ENCODE results near the gene RBX1. TPM values are rescaled to one million over a fixed set of nuclear protein-coding genes. Genes with fewer than 3 reads are reported as not detected.
"Not testable (repeated sequence)": the region's sequence is repeated elsewhere in the genome, so short reads cannot be mapped to it uniquely, and the experiment has no call there.

The RBX1 gene
- 10 to 100 TPM; 69.2 to 77.3 (median 73.0) TPM for total RNA-seq (2021; fragmentation: NEBNext Ultra II Directional; extraction: Animal tissue kit (Norgen Biotek cat#: 25700))
- long read RNA-seq, transcript RBX1-201 (5 exons, 1,188 nt) = major isoform, 177 of 202 reads
- long read RNA-seq, partial matches to known transcripts = 1 of 202 reads
- long read RNA-seq, other reads (novel, unspliced or antisense) = 24 of 202 reads

DNA sequence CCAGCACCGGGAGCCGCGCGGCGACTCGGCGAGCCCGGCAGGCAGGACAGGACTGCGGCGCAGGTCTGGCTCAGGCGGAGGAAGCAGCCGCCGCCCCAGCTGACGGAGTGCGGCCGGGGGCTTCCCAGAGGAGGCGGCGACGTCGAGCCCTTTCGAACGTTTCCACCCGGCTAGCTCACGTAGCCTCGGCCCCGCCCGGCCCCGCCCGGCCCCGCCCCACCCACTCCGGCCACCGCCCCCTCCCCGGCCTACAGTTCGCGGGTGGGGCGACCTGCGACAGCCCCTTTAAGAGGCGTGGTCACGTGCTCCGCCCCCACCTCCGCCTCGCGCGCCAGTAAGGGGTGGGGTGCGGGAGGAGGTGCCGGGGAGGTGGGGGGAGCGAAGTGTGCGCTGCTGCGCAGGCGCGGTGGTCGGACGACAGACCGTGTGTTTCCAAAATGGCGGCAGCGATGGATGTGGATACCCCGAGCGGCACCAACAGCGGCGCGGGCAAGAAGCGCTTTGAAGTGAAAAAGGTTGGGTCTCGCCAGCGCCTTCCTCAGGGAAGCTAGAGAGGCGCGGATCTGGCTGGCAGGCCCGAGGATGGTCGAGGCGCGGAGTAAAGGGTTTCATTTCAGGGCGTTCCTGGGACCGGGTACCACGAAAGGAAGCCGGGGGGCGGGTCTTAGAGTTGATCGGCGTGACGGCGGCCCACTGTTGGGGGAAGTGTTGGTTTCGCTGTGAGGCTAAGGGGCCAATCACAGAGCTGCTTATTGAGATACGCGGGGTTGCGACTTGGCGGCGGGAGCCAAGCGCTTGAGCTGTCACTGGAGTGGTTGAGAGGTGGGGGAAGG lies at the start of gene RBX1:
Gene RBX1 (plus strand): TSS at position 417 of the 833 bp plus-strand sequence. CDS start 21 bp downstream, at position 438.
- peak; percentile 98 for DNase-seq
- peaks cover 5% of the 10 kb centered on the region; the same call in 1 of the 2 replicates for H3K27me3 Mint-ChIP-seq (ENCODE audit: insufficient read depth)

GRCh38 chr22:40904101-40904500 lies 47.1 kb upstream of the RBX1 start:
- no peak overlapping the region for H3K27ac Mint-ChIP-seq
- no peak for DNase-seq
- H3K4me3 Mint-ChIP-seq = no peak overlapping the region
- TF ChIP-seq CTCF (IDR thresholded peaks at IDR 0.05) = no peak
- no peaks in the 10 kb centered on the region for H3K27me3 Mint-ChIP-seq (ENCODE audit: insufficient read depth)
- H3K4me1 Mint-ChIP-seq (ENCODE audit: low read depth) = peaks cover 4% of the 10 kb centered on the region
- H3K36me3 Mint-ChIP-seq (ENCODE audit: low read depth) = peaks cover 9% of the 10 kb centered on the region
- no peaks in the 10 kb centered on the region for H3K9me3 Mint-ChIP-seq

More for the DNA sequence above, at the start of gene RBX1:
- peak within 1 kb of the TSS; percentile 100 for H3K4me3 Mint-ChIP-seq
- no peak for TF ChIP-seq CTCF (IDR thresholded peaks at IDR 0.05)
- H3K36me3 Mint-ChIP-seq (ENCODE audit: low read depth) = peaks cover 14% of the 10 kb centered on the region
- H3K9me3 Mint-ChIP-seq = no peaks in the 10 kb centered on the region
- peaks cover 38% of the 10 kb centered on the region for H3K4me1 Mint-ChIP-seq (ENCODE audit: low read depth)
- peak within 1 kb of the TSS; percentile 99 for H3K27ac Mint-ChIP-seq

GRCh38 chr22:40908895-40909294 lies 42.3 kb upstream of the RBX1 start:
- Mint-ChIP-seq H3K4me1 (ENCODE audit: low read depth) (peaks cover 15% of the 10 kb centered on the region), H3K36me3 (ENCODE audit: low read depth) (peaks cover 7% of the 10 kb centered on the region), H3K27me3 (ENCODE audit: insufficient read depth) (no peaks in the 10 kb centered on the region; the same call in 1 of the 2 replicates), H3K27ac (no peak overlapping the region), H3K4me3 (no peak overlapping the region), H3K9me3 (no peaks in the 10 kb centered on the region)
- no peak for DNase-seq
- no peak for TF ChIP-seq CTCF (IDR thresholded peaks at IDR 0.05)

- TF ChIP-seq CTCF (IDR thresholded peaks at IDR 0.05) = no peak
- Mint-ChIP-seq H3K9me3 (no peaks in the 10 kb centered on the region), H3K36me3 (ENCODE audit: low read depth) (peaks cover 4% of the 10 kb centered on the region), H3K27me3 (ENCODE audit: insufficient read depth) (no peaks in the 10 kb centered on the region; the same call in 1 of the 2 replicates), H3K4me1 (ENCODE audit: low read depth) (peaks cover 15% of the 10 kb centered on the region), H3K27ac (peak overlapping the region; percentile 61), H3K4me3 (no peak overlapping the region)
- peak; percentile 16 for DNase-seq
These were observed 39.4 kb upstream of the RBX1 start for GRCh38 chr22:40911772-40912171.

- H3K4me1 Mint-ChIP-seq (ENCODE audit: low read depth) = peaks cover 15% of the 10 kb centered on the region
- not testable (repeated sequence) for H3K27ac Mint-ChIP-seq; H3K36me3 Mint-ChIP-seq (ENCODE audit: low read depth); DNase-seq; H3K9me3 Mint-ChIP-seq; H3K4me3 Mint-ChIP-seq; H3K27me3 Mint-ChIP-seq (ENCODE audit: insufficient read depth)
These were observed 38.2 kb upstream of the RBX1 start for GRCh38 chr22:40912987-40913386.

GRCh38 chr22:40919446-40919845 lies 31.7 kb upstream of the RBX1 start:
- peaks cover 14% of the 10 kb centered on the region for H3K36me3 Mint-ChIP-seq (ENCODE audit: low read depth)
- H3K9me3 Mint-ChIP-seq = no peaks in the 10 kb centered on the region
- peaks cover 2% of the 10 kb centered on the region; the same call in 1 of the 2 replicates for H3K27me3 Mint-ChIP-seq (ENCODE audit: insufficient read depth)
- H3K4me3 Mint-ChIP-seq = no peak overlapping the region
- no peak for DNase-seq
- no peak overlapping the region for H3K27ac Mint-ChIP-seq
- H3K4me1 Mint-ChIP-seq (ENCODE audit: low read depth) = peaks cover 4% of the 10 kb centered on the region; the same call in 1 of the 2 replicates
- no peak for TF ChIP-seq CTCF (IDR thresholded peaks at IDR 0.05)
